ENCODE data around the gene KIF9. TPM values are rescaled to one million over a fixed set of nuclear protein-coding genes. Genes with fewer than 3 reads are reported as not detected.
"Not testable (repeated sequence)": the region's sequence is repeated elsewhere in the genome, so short reads cannot be mapped to it uniquely, and the experiment has no call there.

The KIF9 gene
- total RNA-seq, 3 donors from 2014 or later, result 3.2 to 4.8 (median 4.1) TPM

- H3K9me3 Mint-ChIP-seq, result not testable (repeated sequence)
Observed at GRCh38 chr3:47206022-47206421, 76.6 kb downstream of the KIF9 start.

DNA sequence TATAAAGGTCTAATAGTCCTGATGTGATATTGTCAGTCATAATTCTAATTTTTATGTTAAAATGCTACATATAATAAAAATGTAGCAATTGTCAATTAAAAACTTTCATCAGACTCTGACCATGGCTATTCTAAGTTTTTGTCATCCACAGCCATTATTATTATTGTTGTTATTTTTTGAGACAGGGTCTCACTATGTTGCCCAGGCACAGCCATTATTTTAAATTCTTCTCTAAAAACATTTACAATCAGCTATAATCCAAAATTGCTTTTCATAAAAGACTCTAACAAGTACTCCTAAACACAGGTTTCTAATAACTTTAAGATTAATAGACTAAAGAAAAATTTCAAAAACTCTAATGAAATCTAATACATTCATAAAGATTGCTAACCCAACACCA is 77.7 kb downstream of the KIF9 start:
- ATAC-seq (no peak), DNase-seq (no peak)
- no peaks in the 10 kb centered on the region for H3K36me3 Mint-ChIP-seq (ENCODE audit: insufficient read depth)
- H3K9me3 Mint-ChIP-seq, result no peaks in the 10 kb centered on the region
- no peaks in the 10 kb centered on the region for H3K27me3 Mint-ChIP-seq (ENCODE audit: low read depth)
- no peak overlapping the region for H3K4me3 Mint-ChIP-seq
- H3K4me1 Mint-ChIP-seq (ENCODE audit: low read depth), result no peaks in the 10 kb centered on the region

More at GRCh38 chr3:47206022-47206421, 76.6 kb downstream of the KIF9 start:
- H3K4me3 Mint-ChIP-seq; H3K36me3 Mint-ChIP-seq (ENCODE audit: insufficient read depth); H3K27me3 Mint-ChIP-seq (ENCODE audit: low read depth); ATAC-seq; DNase-seq; H3K4me1 Mint-ChIP-seq (ENCODE audit: low read depth): not testable (repeated sequence)

GRCh38 chr3:47202542-47202941 is 80.1 kb downstream of the KIF9 start:
- no peaks in the 10 kb centered on the region for H3K27me3 Mint-ChIP-seq (ENCODE audit: low read depth)
- ATAC-seq (no peak), DNase-seq (no peak)
- no peaks in the 10 kb centered on the region for H3K9me3 Mint-ChIP-seq
- H3K4me3 Mint-ChIP-seq, result no peak overlapping the region
- no peaks in the 10 kb centered on the region for H3K36me3 Mint-ChIP-seq (ENCODE audit: insufficient read depth)
- no peaks in the 10 kb centered on the region for H3K4me1 Mint-ChIP-seq (ENCODE audit: low read depth)

- no peaks in the 10 kb centered on the region for H3K27me3 Mint-ChIP-seq (ENCODE audit: low read depth)
- DNase-seq (no peak), ATAC-seq (no peak)
- no peaks in the 10 kb centered on the region for H3K4me1 Mint-ChIP-seq (ENCODE audit: low read depth)
- H3K9me3 Mint-ChIP-seq, result peaks cover 9% of the 10 kb centered on the region
- peaks cover 7% of the 10 kb centered on the region for H3K36me3 Mint-ChIP-seq (ENCODE audit: insufficient read depth)
- H3K4me3 Mint-ChIP-seq, result no peak overlapping the region
Observed at GRCh38 chr3:47197287-47197686, 85.3 kb downstream of the KIF9 start.

GRCh38 chr3:47194994-47195393 is 87.6 kb downstream of the KIF9 start:
- no peaks in the 10 kb centered on the region for H3K4me1 Mint-ChIP-seq (ENCODE audit: low read depth)
- H3K4me3 Mint-ChIP-seq, result no peak overlapping the region
- ATAC-seq, result no peak
- peaks cover 9% of the 10 kb centered on the region for H3K9me3 Mint-ChIP-seq
- DNase-seq, result no peak
- H3K36me3 Mint-ChIP-seq (ENCODE audit: insufficient read depth), result peaks cover 7% of the 10 kb centered on the region
- H3K27me3 Mint-ChIP-seq (ENCODE audit: low read depth), result no peaks in the 10 kb centered on the region

- ATAC-seq (no peak), DNase-seq (no peak)
- Mint-ChIP-seq H3K4me1 (ENCODE audit: low read depth) (no peaks in the 10 kb centered on the region), H3K27me3 (ENCODE audit: low read depth) (no peaks in the 10 kb centered on the region), H3K4me3 (no peak overlapping the region), H3K9me3 (peaks cover 9% of the 10 kb centered on the region), H3K36me3 (ENCODE audit: insufficient read depth) (peaks cover 7% of the 10 kb centered on the region)
Observed at GRCh38 chr3:47193871-47194859, 88.4 kb downstream of the KIF9 start.

DNA sequence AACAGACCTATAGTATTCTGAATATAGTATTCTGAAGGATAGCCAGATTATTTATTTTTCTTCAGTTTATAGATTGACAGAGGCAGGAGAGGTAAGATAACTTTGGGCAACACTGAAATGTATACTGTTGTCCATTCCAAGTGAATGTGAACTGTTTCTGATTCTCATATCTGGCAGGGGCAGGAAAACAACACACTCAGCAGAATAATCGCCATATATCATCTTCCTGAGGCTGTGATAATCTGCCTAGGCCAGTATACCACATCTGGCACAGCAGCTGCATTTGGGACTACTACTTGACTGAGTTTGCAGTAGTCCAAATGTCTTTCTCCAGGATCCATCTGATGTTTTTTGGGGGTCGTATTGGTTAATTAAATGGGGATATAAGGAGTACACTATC is 96.3 kb downstream of the KIF9 start:
- no peaks in the 10 kb centered on the region for H3K27me3 Mint-ChIP-seq (ENCODE audit: low read depth)
- no peaks in the 10 kb centered on the region for H3K36me3 Mint-ChIP-seq (ENCODE audit: insufficient read depth)

DNA sequence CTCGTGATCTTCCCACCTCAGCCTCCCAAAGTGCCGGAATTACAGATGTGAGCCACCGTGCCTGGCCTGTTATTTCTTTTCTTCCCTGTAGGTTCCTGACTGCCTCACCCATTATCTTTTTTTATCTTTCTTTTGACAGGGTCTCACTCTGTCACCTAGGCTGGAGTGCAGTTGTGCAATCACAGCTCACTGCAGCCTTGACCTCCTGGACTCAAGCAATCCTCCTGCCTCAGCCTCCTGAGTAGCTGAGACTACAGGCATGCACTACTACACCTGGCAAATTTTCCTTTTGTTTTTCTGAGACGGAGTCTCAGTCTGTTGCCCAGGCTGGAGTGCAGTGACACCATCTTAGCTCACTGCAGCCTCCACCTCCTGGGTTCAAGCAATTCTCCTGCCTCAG is 100.9 kb downstream of the KIF9 start:
- H3K4me1 Mint-ChIP-seq (ENCODE audit: low read depth); H3K4me3 Mint-ChIP-seq; H3K36me3 Mint-ChIP-seq (ENCODE audit: insufficient read depth); DNase-seq; H3K27me3 Mint-ChIP-seq (ENCODE audit: low read depth); ATAC-seq; H3K9me3 Mint-ChIP-seq: not testable (repeated sequence)

More for the DNA sequence above, 96.3 kb downstream of the KIF9 start:
- DNase-seq, result no peak
- no peak overlapping the region for H3K4me3 Mint-ChIP-seq
- ATAC-seq, result no peak
- no peaks in the 10 kb centered on the region for H3K4me1 Mint-ChIP-seq (ENCODE audit: low read depth)
- no peaks in the 10 kb centered on the region for H3K9me3 Mint-ChIP-seq

- not testable (repeated sequence) for H3K4me1 Mint-ChIP-seq (ENCODE audit: low read depth); ATAC-seq; H3K4me3 Mint-ChIP-seq; H3K27me3 Mint-ChIP-seq (ENCODE audit: low read depth); DNase-seq; H3K36me3 Mint-ChIP-seq (ENCODE audit: insufficient read depth); H3K9me3 Mint-ChIP-seq
Observed at GRCh38 chr3:47180011-47180410, 102.6 kb downstream of the KIF9 start.

Other genes with a start within 250 kb of the KIF9 start
- gene SETD2, start 118.7 kb downstream of the KIF9 start, total RNA-seq, result 10 to 100 TPM; 28.6 to 31.9 (median 30.1) TPM
- gene KLHL18, start 145 bp upstream of the KIF9 start, total RNA-seq, result 10 to 100 TPM; 48.8 to 55.0 (median 52.4) TPM
- gene PTPN23, start 98.2 kb upstream of the KIF9 start, total RNA-seq, result 10 to 100 TPM; 34.9 to 44.8 (median 42.2) TPM
- gene SCAP, start 193.1 kb upstream of the KIF9 start, total RNA-seq, result 10 to 100 TPM; 71.8 to 91.5 (median 90.1) TPM
- gene ELP6, start 230.9 kb upstream of the KIF9 start, total RNA-seq, result 10 to 100 TPM; 34.7 to 40.5 (median 39.2) TPM

All from activated T-cell treated with anti-CD3 and anti-CD28 coated beads, Interleukin-2, amount 50 U/mL, for 4 hours (primary cell).